Brain microvascular endothelial cell (primary cell): ENCODE measurements around the gene CCDC18.
"Not testable (repeated sequence)": the region's sequence is repeated elsewhere in the genome, so short reads cannot be mapped to it uniquely, and the experiment has no call there.

Experiments used
- DNase-seq: peaks from one replicate; pipeline ENCODE4 v3.0.0-alpha.2; 2020
- H3K27ac ChIP-seq: fragments of 250-450 bp; sonication (Bioruptor Pico); 2 replicates; pipeline ENCODE4 v1.5.1; 2020; ENCODE audit warnings: mild to moderate bottlenecking, moderate library complexity
- H3K27me3 ChIP-seq: fragments of 250-450 bp; sonication (Bioruptor Pico); replicated peaks from 2 replicates; pipeline ENCODE4 v1.5.1; 2020; ENCODE audit warnings: mild to moderate bottlenecking
- H3K36me3 ChIP-seq: fragments of 250-450 bp; sonication (Bioruptor Pico); replicated peaks from 2 replicates; pipeline ENCODE4 v1.5.1; 2020; ENCODE audit warnings: mild to moderate bottlenecking
- H3K4me3 ChIP-seq: 2 replicates; pipeline ENCODE4 v1.5.1; 2011; ENCODE audit warnings: low read depth, mild to moderate bottlenecking, control low read depth, low read length, moderate library complexity
- CTCF ChIP-seq: IDR thresholded peaks from 2 replicates; pipeline ENCODE4 v1.5.1; 2011; ENCODE audit warnings: low read depth, mild to moderate bottlenecking, moderate library complexity, low read length, control low read depth, inconsistent platforms; ENCODE audit errors: missing control alignments
- in situ Hi-C: cut with HindIII; loops from 2 replicates; pipeline ENCODE4 v1.10.0; 2017; ENCODE audit warnings: low sequenced_read_pairs, low pct_ligation_motif_present

CCDC18 gene

GRCh38 chr1:93205892-93206566, 25.5 kb downstream of the CCDC18 start:
- Histone ChIP-seq H3K27me3 (no peaks in the 10 kb centered on the region), H3K36me3 (peaks cover 4% of the 10 kb centered on the region), H3K4me3 (no peak overlapping the region), H3K27ac (no peak overlapping the region)
- in situ Hi-C loops, result no loop called here
- no peak for DNase-seq
- no peak for TF ChIP-seq CTCF

GRCh38 chr1:93206567-93206954, 26.0 kb downstream of the CCDC18 start:
- no peak for TF ChIP-seq CTCF
- no peak for DNase-seq
- in situ Hi-C loops, result no loop called here

GRCh38 chr1:93207211-93207610, 26.7 kb downstream of the CCDC18 start:
- in situ Hi-C loops, result no loop called here
- Histone ChIP-seq H3K4me3 (no peak overlapping the region), H3K36me3 (peaks cover 4% of the 10 kb centered on the region), H3K27me3 (no peaks in the 10 kb centered on the region), H3K27ac (no peak overlapping the region)
- no peak for TF ChIP-seq CTCF
- no peak for DNase-seq

More at GRCh38 chr1:93206567-93206954, 26.0 kb downstream of the CCDC18 start:
- H3K27ac ChIP-seq, result no peak overlapping the region
- H3K36me3 ChIP-seq, result peaks cover 4% of the 10 kb centered on the region
- no peak overlapping the region for H3K4me3 ChIP-seq
- no peaks in the 10 kb centered on the region for H3K27me3 ChIP-seq

- in situ Hi-C loops, result no loop called here
- no peak for DNase-seq
- Histone ChIP-seq H3K27me3 (no peaks in the 10 kb centered on the region), H3K27ac (no peak overlapping the region), H3K4me3 (no peak overlapping the region), H3K36me3 (no peaks in the 10 kb centered on the region)
- TF ChIP-seq CTCF, result no peak
Measured at GRCh38 chr1:93215322-93215721, 34.8 kb downstream of the CCDC18 start.

- no peak for DNase-seq
- Histone ChIP-seq H3K27ac (no peak overlapping the region), H3K4me3 (no peak overlapping the region), H3K27me3 (no peaks in the 10 kb centered on the region), H3K36me3 (no peaks in the 10 kb centered on the region)
- in situ Hi-C loops, result no loop called here
- no peak for TF ChIP-seq CTCF
Measured at GRCh38 chr1:93219443-93219842, 38.9 kb downstream of the CCDC18 start.

GRCh38 chr1:93220716-93221115, 40.2 kb downstream of the CCDC18 start:
- H3K4me3 ChIP-seq, DNase-seq, H3K36me3 ChIP-seq, H3K27me3 ChIP-seq, H3K27ac ChIP-seq, in situ Hi-C loops: not testable (repeated sequence)
